ENCODE data around the gene MAN2A1. TPM values are rescaled to one million over a fixed set of nuclear protein-coding genes. Genes with fewer than 3 reads are reported as not detected.

MAN2A1 gene
- total RNA-seq, 1 donor from 2014 or later = 25.5 TPM

DNA sequence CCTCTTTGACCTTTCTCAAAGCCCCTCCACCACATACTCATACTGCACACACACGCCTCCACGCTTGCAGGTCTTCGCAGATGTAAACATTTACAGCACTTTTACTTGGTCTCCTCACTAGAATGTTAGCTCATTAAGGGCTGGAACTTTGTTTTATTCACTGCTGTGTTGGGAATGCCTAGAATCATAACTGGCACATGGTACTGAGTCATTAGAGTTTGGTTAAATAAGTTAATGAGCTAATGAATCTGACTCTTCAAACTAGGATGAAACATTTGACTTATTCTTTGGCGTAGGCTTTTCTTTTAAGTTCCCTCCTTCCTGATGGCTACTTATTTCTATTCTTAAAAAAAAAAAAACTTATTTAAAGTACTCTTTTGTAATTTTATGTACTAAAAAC is 28.9 kb downstream of the MAN2A1 start:
- TF ChIP-seq, protein P1, sequence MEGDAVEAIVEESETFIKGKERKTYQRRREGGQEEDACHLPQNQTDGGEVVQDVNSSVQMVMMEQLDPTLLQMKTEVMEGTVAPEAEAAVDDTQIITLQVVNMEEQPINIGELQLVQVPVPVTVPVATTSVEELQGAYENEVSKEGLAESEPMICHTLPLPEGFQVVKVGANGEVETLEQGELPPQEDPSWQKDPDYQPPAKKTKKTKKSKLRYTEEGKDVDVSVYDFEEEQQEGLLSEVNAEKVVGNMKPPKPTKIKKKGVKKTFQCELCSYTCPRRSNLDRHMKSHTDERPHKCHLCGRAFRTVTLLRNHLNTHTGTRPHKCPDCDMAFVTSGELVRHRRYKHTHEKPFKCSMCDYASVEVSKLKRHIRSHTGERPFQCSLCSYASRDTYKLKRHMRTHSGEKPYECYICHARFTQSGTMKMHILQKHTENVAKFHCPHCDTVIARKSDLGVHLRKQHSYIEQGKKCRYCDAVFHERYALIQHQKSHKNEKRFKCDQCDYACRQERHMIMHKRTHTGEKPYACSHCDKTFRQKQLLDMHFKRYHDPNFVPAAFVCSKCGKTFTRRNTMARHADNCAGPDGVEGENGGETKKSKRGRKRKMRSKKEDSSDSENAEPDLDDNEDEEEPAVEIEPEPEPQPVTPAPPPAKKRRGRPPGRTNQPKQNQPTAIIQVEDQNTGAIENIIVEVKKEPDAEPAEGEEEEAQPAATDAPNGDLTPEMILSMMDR (conservative IDR thresholded peaks at IDR 0.05) = no peak
- no peaks in the 10 kb centered on the region for H3K4me1 Mint-ChIP-seq
- H3K27me3 Mint-ChIP-seq (ENCODE audit: low read depth) = no peaks in the 10 kb centered on the region
- DNase-seq (ENCODE audit: low read depth, low spot score) = no peak
- H3K9me3 Mint-ChIP-seq = no peaks in the 10 kb centered on the region
- no peak overlapping the region for H3K4me3 Mint-ChIP-seq
- H3K36me3 Mint-ChIP-seq (ENCODE audit: low read depth) = peaks cover under 1% of the 10 kb centered on the region
- H3K27ac Mint-ChIP-seq (ENCODE audit: unreplicated experiment) = no peak overlapping the region

DNA sequence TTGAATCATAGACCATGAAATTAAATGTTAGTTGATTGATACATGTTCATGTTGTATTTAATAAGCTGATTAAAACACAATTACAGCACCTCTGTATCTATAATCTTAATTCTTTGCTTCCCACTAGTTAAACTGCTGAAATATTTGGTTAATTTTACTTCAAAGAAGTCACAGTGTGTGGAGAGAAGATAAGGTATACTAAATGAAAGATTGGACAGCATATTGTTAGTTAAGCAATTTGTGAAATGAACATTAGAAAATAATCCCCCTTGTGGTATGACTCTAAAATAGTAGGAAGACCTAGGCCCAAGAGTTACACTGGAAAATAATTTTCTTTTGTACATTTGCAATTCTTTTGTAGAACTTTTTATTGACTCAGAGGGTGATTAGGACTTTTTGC is 30.3 kb downstream of the MAN2A1 start:
- Mint-ChIP-seq H3K36me3 (ENCODE audit: low read depth) (no peaks in the 10 kb centered on the region), H3K27me3 (ENCODE audit: low read depth) (no peaks in the 10 kb centered on the region), H3K4me1 (no peaks in the 10 kb centered on the region), H3K4me3 (no peak overlapping the region), H3K27ac (ENCODE audit: unreplicated experiment) (no peak overlapping the region), H3K9me3 (no peaks in the 10 kb centered on the region)
- TF ChIP-seq, protein P1 (conservative IDR thresholded peaks at IDR 0.05) = peak; percentile 32
- DNase-seq (ENCODE audit: low read depth, low spot score) = no peak

DNA sequence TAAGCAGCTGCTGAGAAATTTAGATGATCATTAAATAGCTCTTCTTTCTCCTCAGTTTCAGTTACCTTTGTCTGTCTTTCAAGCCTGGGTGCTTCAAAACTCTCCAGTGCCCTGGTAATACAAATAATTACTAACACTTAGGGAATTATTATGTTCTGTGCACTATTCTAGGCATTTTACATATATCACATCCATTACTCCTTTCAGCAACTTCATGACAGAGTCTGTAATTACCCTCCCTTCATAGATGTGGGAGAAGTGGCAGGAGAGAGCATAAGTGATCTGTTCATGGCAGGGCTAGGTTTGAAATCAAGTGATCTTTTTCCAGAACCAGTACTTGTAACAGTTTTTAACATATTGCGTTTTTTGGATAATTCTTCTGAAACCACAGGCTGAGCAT is 32.0 kb downstream of the MAN2A1 start:
- TF ChIP-seq, protein P1 (conservative IDR thresholded peaks at IDR 0.05) = no peak
- H3K36me3 Mint-ChIP-seq (ENCODE audit: low read depth) = no peaks in the 10 kb centered on the region
- H3K9me3 Mint-ChIP-seq = no peaks in the 10 kb centered on the region
- no peak for DNase-seq (ENCODE audit: low read depth, low spot score)
- H3K27ac Mint-ChIP-seq (ENCODE audit: unreplicated experiment) = no peak overlapping the region
- H3K27me3 Mint-ChIP-seq (ENCODE audit: low read depth) = no peaks in the 10 kb centered on the region
- no peak overlapping the region for H3K4me3 Mint-ChIP-seq
- H3K4me1 Mint-ChIP-seq = no peaks in the 10 kb centered on the region

DNA sequence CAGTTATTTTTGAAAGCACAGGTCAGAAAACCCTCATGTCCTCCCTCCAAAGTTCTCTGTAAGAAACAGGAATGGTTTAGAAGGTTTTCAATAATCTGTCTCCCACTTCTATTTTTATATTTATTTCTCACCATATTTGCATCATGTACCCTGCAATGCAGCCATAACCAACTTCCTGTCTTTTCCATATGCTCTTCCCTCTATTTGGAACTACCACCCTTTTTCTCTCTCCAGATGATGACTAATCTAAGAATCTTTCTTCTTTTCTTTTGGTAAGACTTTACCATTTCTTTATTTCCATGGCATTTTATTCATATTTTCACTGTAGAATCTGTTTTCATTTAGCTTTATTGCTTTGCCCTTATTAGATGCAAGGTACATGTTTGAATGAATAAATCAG is 33.9 kb downstream of the MAN2A1 start:
- no peak overlapping the region for H3K4me3 Mint-ChIP-seq
- H3K9me3 Mint-ChIP-seq = peaks cover 3% of the 10 kb centered on the region
- no peaks in the 10 kb centered on the region for H3K4me1 Mint-ChIP-seq
- H3K27me3 Mint-ChIP-seq (ENCODE audit: low read depth) = no peaks in the 10 kb centered on the region
- DNase-seq (ENCODE audit: low read depth, low spot score) = no peak
- no peak overlapping the region for H3K27ac Mint-ChIP-seq (ENCODE audit: unreplicated experiment)
- H3K36me3 Mint-ChIP-seq (ENCODE audit: low read depth) = peaks cover 4% of the 10 kb centered on the region
- TF ChIP-seq, protein P1 (conservative IDR thresholded peaks at IDR 0.05) = no peak

DNA sequence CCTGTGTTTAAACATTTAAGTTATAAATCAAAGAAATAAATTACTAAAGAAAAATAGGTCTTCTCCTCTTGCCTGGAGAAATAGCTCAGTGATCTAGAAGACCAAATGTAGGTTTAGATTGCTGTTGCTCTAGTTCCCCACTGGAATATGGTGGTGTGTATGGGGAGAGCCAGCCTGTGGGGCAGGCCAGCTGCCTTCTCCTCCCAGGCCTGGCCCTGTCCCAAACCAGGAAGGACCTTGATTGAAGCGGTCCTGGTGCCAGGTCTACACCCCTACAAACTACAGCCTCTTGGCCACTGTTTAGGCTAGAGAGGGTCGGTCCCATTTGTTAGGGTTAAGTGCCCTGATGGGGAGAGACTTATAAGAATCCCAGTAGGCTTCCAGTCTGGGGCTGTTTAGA is 35.4 kb downstream of the MAN2A1 start:
- Mint-ChIP-seq H3K36me3 (ENCODE audit: low read depth) (peaks cover 4% of the 10 kb centered on the region), H3K4me1 (no peaks in the 10 kb centered on the region), H3K9me3 (peaks cover 3% of the 10 kb centered on the region), H3K27ac (ENCODE audit: unreplicated experiment) (no peak overlapping the region), H3K27me3 (ENCODE audit: low read depth) (no peaks in the 10 kb centered on the region), H3K4me3 (no peak overlapping the region)
- TF ChIP-seq, protein P1 (conservative IDR thresholded peaks at IDR 0.05) = no peak
- DNase-seq (ENCODE audit: low read depth, low spot score) = no peak
